Thyroid gland (tissue), 4 donors: ENCODE results near the gene KLRF1.

ENCODE experiments used
- CTCF ChIP-seq, 6 experiments: fragments of 200-600 bp in 3 of 6; fragments of 450-650 bp in 3 of 6; sonication (generic) in 3 of 6; IDR thresholded peaks; one replicate each; pipeline ENCODE4 v1.5.1; 2016 to 2019; ENCODE audit warnings: antibody characterized with exemption in 6 of 6, mild to moderate bottlenecking in 2 of 6, inconsistent platforms in 1 of 6, moderate library complexity in 1 of 6
- POLR2A ChIP-seq, 2 donors: fragments of 450-650 bp; IDR thresholded peaks; one replicate each; pipeline ENCODE4 v1.6.1; 2017; ENCODE audit warnings: antibody characterized with exemption in 2 of 2, mild to moderate bottlenecking in 2 of 2, moderate library complexity in 1 of 2

GRCh38 chr12:9829982-9830381, 2.7 kb downstream of the KLRF1 start:
- TF ChIP-seq CTCF (IDR thresholded peaks at IDR 0.05) (no peak), POLR2A (IDR thresholded peaks at IDR 0.05) (no peak)
